H1 (cell line): ENCODE data around the gene NLRC5. TPM values are rescaled to one million over a fixed set of nuclear protein-coding genes. Genes with fewer than 3 reads are reported as not detected.
A peak's percentile ranks its signal among the peaks of the same experiment; 100 is the strongest.

Experiments used
- CTCF ChIA-PET: fragments of 300-600 bp; sonication (Branson Sonifier 250); formaldehyde crosslinking; loops from one replicate; lab custom pipeline; 2021; ENCODE audit not compliant: partially characterized antibody; lab: Charles Lee
- POLR2A ChIA-PET: fragments of 300-600 bp; sonication (Branson Sonifier 250); formaldehyde crosslinking; loops from one replicate; lab custom pipeline; 2021; ENCODE audit warnings: inconsistent platforms; ENCODE audit not compliant: partially characterized antibody; lab: Charles Lee
- DNase-seq, 2 experiments: peaks; one replicate each; pipeline versions ENCODE4 v3.0.0 to v3.0.0-alpha.2; 2010 to 2022; ENCODE audit warnings: low spot score in 2 of 2, low read depth in 1 of 2, mixed read lengths in 1 of 2
- FAIRE-seq: peaks from 2 replicates; lab custom pipeline; 2011; peaks lifted over from hg19 to GRCh38; lab: Jason Lieb, UNC
- H2AFZ ChIP-seq: 2 replicates; pipeline ENCODE4 v1.8.1; 2012; ENCODE audit warnings: low read length, inconsistent platforms
- H2AK5ac ChIP-seq: 2 replicates; pipeline ENCODE4 v1.6.1; 2013; ENCODE audit warnings: low read depth, low read length
- H2BK120ac ChIP-seq: replicated peaks from 2 replicates; pipeline ENCODE3; 2013; ENCODE audit warnings: low read depth, low read length, inconsistent platforms
- H2BK12ac ChIP-seq: 2 replicates; pipeline ENCODE4 v1.6.1; 2013; ENCODE audit warnings: low read depth, low read length
- H2BK15ac ChIP-seq: 2 replicates; pipeline ENCODE4 v1.6.1; 2013; ENCODE audit warnings: low read length
- H2BK20ac ChIP-seq: 2 replicates; pipeline ENCODE4 v1.6.1; 2013; ENCODE audit warnings: low read length
- H2BK5ac ChIP-seq: 2 replicates; pipeline ENCODE4 v1.6.1; 2013; ENCODE audit warnings: low read depth, low read length
- H3K14ac ChIP-seq: 2 replicates; pipeline ENCODE4 v1.6.1; 2013; ENCODE audit warnings: inconsistent platforms; ENCODE audit not compliant: insufficient read length
- H3K18ac ChIP-seq: 2 replicates; pipeline ENCODE4 v1.6.1; 2013; ENCODE audit warnings: low read length; ENCODE audit errors: extremely low read depth
- H3K23ac ChIP-seq: 2 replicates; pipeline ENCODE4 v1.6.1; 2013; ENCODE audit warnings: inconsistent platforms; ENCODE audit not compliant: insufficient read length
- H3K23me2 ChIP-seq: 2 replicates; pipeline ENCODE4 v1.6.1; 2013; ENCODE audit warnings: low read depth, low read length
- H3K27ac ChIP-seq: 2 replicates; pipeline ENCODE4 v1.6.1; 2011; ENCODE audit warnings: low read depth, low read length, inconsistent platforms
- H3K27me3 ChIP-seq, 4 experiments: replicated peaks in 1 of 4; 1 replicate in 1 of 4; 2 replicates in 3 of 4; pipeline versions ENCODE4 v1.6.1 to v1.8.1; 2011 to 2013; ENCODE audit warnings: low read length in 3 of 4, mild to moderate bottlenecking in 3 of 4, inconsistent platforms in 2 of 4, mixed read lengths in 2 of 4, moderate library complexity in 1 of 4; ENCODE audit not compliant: control insufficient read depth in 3 of 4, insufficient read depth in 3 of 4; ENCODE audit errors: extremely low read depth in 1 of 4
- H3K36me3 ChIP-seq, 4 experiments: 2 replicates each; pipeline versions ENCODE4 v1.6.1 to v1.8.1; 2011 to 2013; ENCODE audit warnings: mild to moderate bottlenecking in 4 of 4, low read length in 3 of 4, moderate library complexity in 2 of 4, control low read depth in 1 of 4, inconsistent platforms in 1 of 4; ENCODE audit not compliant: insufficient read depth in 4 of 4, control insufficient read depth in 2 of 4
- H3K4ac ChIP-seq: replicated peaks from 2 replicates; pipeline ENCODE3; 2013; ENCODE audit warnings: low read length, low read depth, mixed read lengths, inconsistent platforms; ENCODE audit not compliant: insufficient read length
- H3K4me1 ChIP-seq, 4 experiments: replicated peaks in 1 of 4; 1 replicate in 1 of 4; 2 replicates in 3 of 4; pipeline versions ENCODE4 v1.6.1 to v1.8.1; 2011 to 2013; ENCODE audit warnings: low read length in 3 of 4, inconsistent platforms in 2 of 4, mixed read lengths in 1 of 4; ENCODE audit not compliant: insufficient read depth in 4 of 4, control insufficient read depth in 3 of 4
- H3K4me2 ChIP-seq, 2 experiments: 2 replicates each; pipeline versions ENCODE4 v1.6.1 to v1.8.1; 2011 to 2013; ENCODE audit warnings: low read depth in 2 of 2, low read length in 2 of 2, control low read depth in 1 of 2, inconsistent platforms in 1 of 2, mild to moderate bottlenecking in 1 of 2; ENCODE audit not compliant: insufficient read depth in 1 of 2
- H3K4me3 ChIP-seq, 4 experiments: fragments of 200-600, 300-600 bp in 1 of 4; sonication (generic), shearing (Covaris generic), sonication (Bioruptor Twin) in 1 of 4; 2 replicates each; pipeline versions ENCODE4 v1.5.1 to v1.8.1; 2011 to 2016; ENCODE audit warnings: low read length in 4 of 4, low read depth in 3 of 4, control low read depth in 2 of 4, inconsistent platforms in 2 of 4, mild to moderate bottlenecking in 2 of 4, mixed read lengths in 1 of 4, moderate library complexity in 1 of 4; ENCODE audit not compliant: insufficient read depth in 2 of 4; ENCODE audit errors: extremely low read depth in 1 of 4
- H3K56ac ChIP-seq: replicated peaks from 2 replicates; pipeline ENCODE3; 2013; ENCODE audit warnings: low read depth, mild to moderate bottlenecking, mixed read lengths, low read length, inconsistent platforms; ENCODE audit not compliant: insufficient read length
- H3K79me1 ChIP-seq: 2 replicates; pipeline ENCODE4 v1.6.1; 2013; ENCODE audit warnings: low read depth, low read length, control low read depth
- H3K79me2 ChIP-seq, 2 experiments: 2 replicates each; pipeline versions ENCODE4 v1.6.1 to v1.8.1; 2012 to 2013; ENCODE audit warnings: low read length in 2 of 2, mild to moderate bottlenecking in 2 of 2, inconsistent platforms in 1 of 2; ENCODE audit not compliant: insufficient read depth in 2 of 2, control insufficient read depth in 1 of 2
- H3K9ac ChIP-seq, 4 experiments: replicated peaks in 1 of 4; 1 replicate in 1 of 4; 2 replicates in 3 of 4; pipeline versions ENCODE4 v1.6.1 to v1.8.1; 2011 to 2013; ENCODE audit warnings: low read depth in 3 of 4, low read length in 3 of 4, control low read depth in 2 of 4, mild to moderate bottlenecking in 2 of 4, moderate library complexity in 2 of 4, inconsistent platforms in 1 of 4; ENCODE audit errors: extremely low read depth in 1 of 4
- H3K9me3 ChIP-seq, 2 experiments: 2 replicates each; pipeline versions ENCODE4 v1.6.1 to v1.8.1; 2012 to 2013; ENCODE audit warnings: mild to moderate bottlenecking in 2 of 2, moderate library complexity in 2 of 2, control low read depth in 1 of 2, inconsistent platforms in 1 of 2, low read depth in 1 of 2, low read length in 1 of 2, mixed read lengths in 1 of 2; ENCODE audit not compliant: insufficient read depth in 2 of 2
- H4K20me1 ChIP-seq, 2 experiments: replicated peaks in 1 of 2; 2 replicates each; pipeline versions ENCODE3 to v1.8.1; 2011 to 2013; ENCODE audit warnings: inconsistent platforms in 2 of 2, low read length in 2 of 2, mild to moderate bottlenecking in 1 of 2; ENCODE audit not compliant: insufficient read depth in 2 of 2, control insufficient read depth in 1 of 2
- H4K5ac ChIP-seq: 2 replicates; pipeline ENCODE4 v1.6.1; 2013; ENCODE audit warnings: low read length, low read depth, mixed read lengths, inconsistent platforms; ENCODE audit not compliant: insufficient read length
- H4K8ac ChIP-seq: 2 replicates; pipeline ENCODE4 v1.8.0; 2013; ENCODE audit warnings: mild to moderate bottlenecking, moderate library complexity, low read length, inconsistent platforms; ENCODE audit not compliant: insufficient read depth; ENCODE audit errors: extremely low read depth
- H4K91ac ChIP-seq: replicated peaks from 2 replicates; pipeline ENCODE3; 2013; ENCODE audit warnings: low read length, mixed read lengths, inconsistent platforms; ENCODE audit not compliant: insufficient read length
- ATF2 ChIP-seq: IDR thresholded peaks from 2 replicates; pipeline ENCODE4 v1.6.1; 2012; ENCODE audit warnings: low read length, inconsistent platforms
- BCL11A ChIP-seq, 2 experiments: IDR thresholded peaks; one replicate each; pipeline ENCODE4 v1.6.1; 2011; ENCODE audit warnings: low read depth in 2 of 2, low read length in 2 of 2, mild to moderate bottlenecking in 2 of 2
- CTCF ChIP-seq, 3 experiments: IDR thresholded peaks; 1 replicate in 2 of 3; 2 replicates in 1 of 3; pipeline versions ENCODE4 v1.5.1 to v1.6.1; 2011; ENCODE audit warnings: low read length in 3 of 3, mild to moderate bottlenecking in 3 of 3, inconsistent platforms in 2 of 3, low read depth in 1 of 3, moderate library complexity in 1 of 3; ENCODE audit not compliant: insufficient read depth in 1 of 3; ENCODE audit errors: control extremely low read depth in 1 of 3
- FOSL1 ChIP-seq: IDR thresholded peaks from 2 replicates; pipeline ENCODE4 v1.6.1; 2011; ENCODE audit warnings: mild to moderate bottlenecking, low read depth, low read length, moderate library complexity; ENCODE audit not compliant: insufficient read depth
- PHF8 ChIP-seq: fragments of 200-600 bp; sonication (generic); conservative IDR thresholded peaks from 2 replicates; pipeline ENCODE4 v1.7.1; 2012; ENCODE audit warnings: low read depth, mild to moderate bottlenecking, inconsistent platforms, low read length, moderate library complexity
- POLR2A ChIP-seq, 2 experiments: IDR thresholded peaks; 1 replicate in 1 of 2; 2 replicates in 1 of 2; pipeline ENCODE4 v1.6.1; 2011; ENCODE audit warnings: low read depth in 2 of 2, low read length in 2 of 2, mild to moderate bottlenecking in 2 of 2; ENCODE audit errors: control extremely low read depth in 1 of 2
- RFX5 ChIP-seq: IDR thresholded peaks from 2 replicates; pipeline ENCODE4 v1.6.1; 2011; ENCODE audit warnings: low read depth, low read length, improper control_type of control experiment, borderline replicate concordance
- WGBS, 2 experiments: shearing (Covaris generic) in 1 of 2; methylation state at CpG; one replicate each; pipeline versions ENCODE4 v1.1.6 to v1.1.7; 2013 to 2015; ENCODE audit warnings: low lambda C conversion rate in 2 of 2, mixed read lengths in 2 of 2, inconsistent platforms in 1 of 2, low coverage in 1 of 2, missing lambda C conversion rate in 1 of 2; ENCODE audit not compliant: insufficient replicate concordance in 2 of 2, insufficient coverage in 1 of 2, insufficient read length in 1 of 2; ENCODE audit errors: extremely low coverage in 1 of 2, missing lambda C conversion rate in 1 of 2; 5-methylcytosine and 5-hydroxymethylcytosine counted together
- polyA plus RNA-seq, 7 experiments: library from polyadenylated mRNA; depleted of rRNA in 3 of 7; stranded (reverse) in 5 of 7; unstranded in 2 of 7; fragments of >200 nt in 5 of 7; fragments of 200-250 nt in 2 of 7; gene quantifications; 1 replicate in 5 of 7; 2 replicates in 1 of 7; 4 replicates in 1 of 7; pipeline versions ENCODE4 v1.2.1 to v1.2.3, GENCODE V29; 2011 to 2013; ENCODE audit warnings: missing spikeins in 2 of 7, mixed read lengths in 2 of 7
- total RNA-seq: library from RNA; stranded (reverse); fragmentation: NEBNext Ultra II Directional; extraction: Animal tissue kit (Norgen Biotek cat#: 25700); gene quantifications from 2 replicates; pipeline ENCODE4 v1.2.1, GENCODE V29; 2021

Gene NLRC5
- total and polyA plus RNA-seq, 2 of the 8 experiments (the other 6 are each of a cell fraction or from before 2014, with no cell fraction given) = 2.2 to 3.2 TPM

- FAIRE-seq (no peak), DNase-seq (no peak)
- no peak overlapping the region for H3K9ac ChIP-seq
- TF ChIP-seq ATF2 (no peak), RFX5 (no peak), POLR2A (IDR thresholded peaks at IDR 0.05; ENCODE audit: control extremely low read depth in 1 of 2, low read depth in 2 of 2, low read length in 2 of 2) (no peak), FOSL1 (no peak), BCL11A (IDR thresholded peaks at IDR 0.05; ENCODE audit: low read depth in 2 of 2, low read length in 2 of 2) (no peak), CTCF (IDR thresholded peaks at IDR 0.05; ENCODE audit: control extremely low read depth in 1 of 3, insufficient read depth in 1 of 3, low read depth in 1 of 3, low read length in 3 of 3) (no peak), PHF8 (no peak)
These were observed 71.9 kb downstream of the NLRC5 start for GRCh38 chr16:57061084-57061905.

More at GRCh38 chr16:57061084-57061905, 71.9 kb downstream of the NLRC5 start:
- Histone ChIP-seq H3K79me2 (no peaks in the 10 kb centered on the region), H3K23me2 (peaks cover 7% of the 10 kb centered on the region; the same call in 1 of the 2 replicates), H3K27ac (no peak overlapping the region), H2BK5ac (no peak overlapping the region), H3K23ac (no peak overlapping the region), H3K4me1 (peaks cover 0 to 4% (median 2%) of the 10 kb centered on the region in 4 experiments; a peak in 2 of 7 replicates), H3K36me3 (no peaks in the 10 kb centered on the region), H2AFZ (no peak overlapping the region), H3K4me3 (no peak overlapping the region), H2AK5ac (no peak overlapping the region), H4K20me1 (peaks cover 2 to 4% of the 10 kb centered on the region in 2 experiments), H3K4ac (no peak overlapping the region), H2BK12ac (peak overlapping the region; percentile 2; the same call in 1 of the 2 replicates), H2BK120ac (no peak overlapping the region), H4K8ac (no peak overlapping the region), H3K56ac (no peak overlapping the region), H3K27me3 (no peaks in the 10 kb centered on the region), H3K9me3 (no peaks in the 10 kb centered on the region), H4K91ac (peak overlapping the region; percentile 9), H3K4me2 (no peak overlapping the region), H2BK20ac (no peak overlapping the region), H3K14ac (no peak overlapping the region), H3K18ac (no peak overlapping the region), H2BK15ac (no peak overlapping the region), H3K79me1 (no peaks in the 10 kb centered on the region), H4K5ac (no peak overlapping the region)
- ChIA-PET CTCF (interaction anchor here (0.5 to 2.2 kb wide), 10 partner anchors 8 to 238 kb away, joined by 3 to 13 read pairs (median 3); no protein-coding TSS in a partner anchor), POLR2A (interaction anchor here (0.6 kb wide), 1 partner anchor 15 kb away, joined by 3 read pairs; no protein-coding TSS in a partner anchor)
- WGBS, 2 experiments = 87% methylated on average over 11 of the region's 11 CpGs; no CpG with 5 or more reads in 1 of the 2 experiments
